IMR-90 (cell line): ENCODE results near the gene HS3ST1. TPM values are rescaled to one million over a fixed set of nuclear protein-coding genes. Genes with fewer than 3 reads are reported as not detected.

Experiments
- ATAC-seq: fragments of 200-7000 bp; cut with Tn5 transposase; 2 replicates; pipeline ENCODE4 v1.9.1; 2020; ENCODE audit warnings: low read depth, mild to moderate bottlenecking, moderate library complexity
- BruUV-seq: library from RNA; stranded (reverse); fragments of 400-500 nt; replicated peaks from 2 replicates; lab custom pipeline; 2021; lab: Mats Ljungman, UMichigan
- CTCF ChIA-PET: fragments of 300-600 bp; formaldehyde crosslinking; extraction: SDS; loops from one replicate; lab custom pipeline; 2021; ENCODE audit warnings: antibody characterized with exemption; lab: Yijun Ruan, JAX
- POLR2A ChIA-PET: fragments of 300-600 bp; sonication (Branson Sonifier 250); formaldehyde crosslinking; loops from one replicate; lab custom pipeline; 2022; ENCODE audit warnings: antibody characterized with exemption; ENCODE audit not compliant: unreplicated experiment; lab: Charles Lee
- DNase-seq: peaks from one replicate; pipeline ENCODE4 v3.0.0; 2013
- H2AFZ ChIP-seq: replicated peaks from 2 replicates; pipeline ENCODE3; 2013; ENCODE audit warnings: low read length, mild to moderate bottlenecking; ENCODE audit not compliant: poor library complexity
- H2AK5ac ChIP-seq: 2 replicates; pipeline ENCODE4 v1.6.1; 2013; ENCODE audit warnings: low read depth, low read length, inconsistent platforms
- H2AK9ac ChIP-seq: replicated peaks from 2 replicates; pipeline ENCODE3; 2013; ENCODE audit warnings: mild to moderate bottlenecking, low read depth, low read length, moderate library complexity; ENCODE audit not compliant: poor library complexity
- H2BK120ac ChIP-seq: 2 replicates; pipeline ENCODE4 v1.6.1; 2013; ENCODE audit warnings: low read depth, low read length, inconsistent platforms
- H2BK15ac ChIP-seq: 3 replicates; pipeline ENCODE4 v1.6.1; 2013; ENCODE audit warnings: low read depth, low read length, inconsistent platforms
- H2BK20ac ChIP-seq: 2 replicates; pipeline ENCODE4 v1.6.1; 2013; ENCODE audit warnings: low read depth, mild to moderate bottlenecking, inconsistent platforms, low read length, moderate library complexity
- H2BK5ac ChIP-seq: 2 replicates; pipeline ENCODE4 v1.6.1; 2013; ENCODE audit warnings: mild to moderate bottlenecking, low read depth, low read length, inconsistent platforms; ENCODE audit not compliant: poor library complexity, severe bottlenecking
- H3K14ac ChIP-seq: replicated peaks from 2 replicates; pipeline ENCODE4 v1.6.1; 2013; ENCODE audit warnings: low read depth, low read length, inconsistent platforms
- H3K18ac ChIP-seq: 2 replicates; pipeline ENCODE4 v1.6.1; 2013; ENCODE audit warnings: low read depth, low read length, control low read depth
- H3K23ac ChIP-seq: 2 replicates; pipeline ENCODE4 v1.6.1; 2013; ENCODE audit warnings: low read depth, low read length, inconsistent platforms
- H3K27ac ChIP-seq: 2 replicates; pipeline ENCODE4 v1.5.1; 2013; ENCODE audit warnings: mild to moderate bottlenecking, control low read depth, low read length; ENCODE audit not compliant: insufficient read depth
- H3K27me3 ChIP-seq: 2 replicates; pipeline ENCODE4 v1.6.1; 2013; ENCODE audit warnings: low read length; ENCODE audit not compliant: control insufficient read depth, insufficient read depth
- H3K36me3 ChIP-seq: 2 replicates; pipeline ENCODE4 v1.6.1; 2013; ENCODE audit warnings: low read length, mixed read lengths; ENCODE audit not compliant: control insufficient read depth, insufficient read depth
- H3K4ac ChIP-seq: 2 replicates; pipeline ENCODE4 v1.6.1; 2013; ENCODE audit warnings: low read depth, low read length, inconsistent platforms
- H3K4me1 ChIP-seq: 2 replicates; pipeline ENCODE4 v1.6.1; 2013; ENCODE audit warnings: low read length, mixed read lengths; ENCODE audit not compliant: control insufficient read depth, insufficient read depth
- H3K4me2 ChIP-seq: 2 replicates; pipeline ENCODE4 v1.6.1; 2013; ENCODE audit warnings: low read depth, mild to moderate bottlenecking, control low read depth, low read length, moderate library complexity
- H3K4me3 ChIP-seq: 2 replicates; pipeline ENCODE4 v1.5.1; 2013; ENCODE audit warnings: low read depth, mild to moderate bottlenecking, control low read depth, low read length, moderate library complexity; ENCODE audit not compliant: insufficient read depth
- H3K56ac ChIP-seq: 2 replicates; pipeline ENCODE4 v1.6.1; 2013; ENCODE audit warnings: low read length, inconsistent platforms; ENCODE audit not compliant: insufficient read depth; ENCODE audit errors: extremely low read depth
- H3K79me1 ChIP-seq, 2 experiments: 2 replicates each; pipeline ENCODE4 v1.6.1; 2013; ENCODE audit warnings: low read length in 2 of 2, inconsistent platforms in 1 of 2, low read depth in 1 of 2
- H3K9ac ChIP-seq: 2 replicates; pipeline ENCODE4 v1.6.1; 2013; ENCODE audit warnings: low read depth, low read length, control low read depth
- H3K9me1 ChIP-seq: 2 replicates; pipeline ENCODE4 v1.6.1; 2013; ENCODE audit warnings: low read length, inconsistent platforms; ENCODE audit not compliant: insufficient read depth
- H3K9me3 ChIP-seq: 2 replicates; pipeline ENCODE4 v1.6.1; 2013; ENCODE audit warnings: low read length; ENCODE audit not compliant: control insufficient read depth, insufficient read depth
- H4K20me1 ChIP-seq: 2 replicates; pipeline ENCODE4 v1.6.1; 2013; ENCODE audit warnings: low read length, inconsistent platforms; ENCODE audit not compliant: insufficient read depth
- H4K5ac ChIP-seq: 2 replicates; pipeline ENCODE4 v1.6.1; 2013; ENCODE audit warnings: mild to moderate bottlenecking, low read depth, low read length, control low read depth
- H4K8ac ChIP-seq, 2 experiments: 2 replicates each; pipeline ENCODE4 v1.6.1; 2013; ENCODE audit warnings: low read depth in 2 of 2, low read length in 2 of 2, control low read depth in 1 of 2, inconsistent platforms in 1 of 2
- H4K91ac ChIP-seq: 2 replicates; pipeline ENCODE4 v1.6.1; 2013; ENCODE audit warnings: low read depth, low read length, inconsistent platforms; ENCODE audit not compliant: insufficient read depth
- BHLHE40 ChIP-seq: fragments of 150-350 bp; IDR thresholded peaks from 2 replicates; pipeline ENCODE4 v1.6.1; 2016; ENCODE audit warnings: mild to moderate bottlenecking, low read depth, low read length
- CEBPB ChIP-seq: IDR thresholded peaks from 2 replicates; pipeline ENCODE4 v1.6.1; 2012; ENCODE audit warnings: low read depth, low read length, improper control_type of control experiment
- CHD1 ChIP-seq: IDR thresholded peaks from 2 replicates; pipeline ENCODE4 v1.6.1; 2012; ENCODE audit warnings: low read depth, low read length, improper control_type of control experiment
- ELK1 ChIP-seq: fragments of 150-350 bp; IDR thresholded peaks from 2 replicates; pipeline ENCODE4 v1.6.1; 2016; ENCODE audit warnings: low read depth, mild to moderate bottlenecking, low read length, moderate library complexity, borderline replicate concordance
- FOS ChIP-seq: fragments of 150-350 bp; IDR thresholded peaks from 2 replicates; pipeline ENCODE4 v1.6.1; 2016; ENCODE audit warnings: low read depth, low read length
- MAFK ChIP-seq: IDR thresholded peaks from 2 replicates; pipeline ENCODE4 v1.6.1; 2012; ENCODE audit warnings: low read depth, low read length, improper control_type of control experiment
- MAZ ChIP-seq: IDR thresholded peaks from 2 replicates; pipeline ENCODE4 v1.6.1; 2012; ENCODE audit warnings: low read depth, mild to moderate bottlenecking, low read length, improper control_type of control experiment, moderate library complexity, borderline replicate concordance
- MXI1 ChIP-seq: IDR thresholded peaks from 2 replicates; pipeline ENCODE4 v1.6.1; 2012; ENCODE audit warnings: low read depth, mild to moderate bottlenecking, low read length, moderate library complexity, borderline replicate concordance
- NFE2L2 ChIP-seq: fragments of 150-350 bp; IDR thresholded peaks from 2 replicates; pipeline ENCODE4 v1.6.1; 2016; ENCODE audit warnings: low read depth, mild to moderate bottlenecking, low read length
- POLR2A ChIP-seq: IDR thresholded peaks from 2 replicates; pipeline ENCODE4 v1.6.1; 2012; ENCODE audit warnings: mild to moderate bottlenecking, low read depth, low read length
- RAD21 ChIP-seq: IDR thresholded peaks from 2 replicates; pipeline ENCODE4 v1.6.1; 2012; ENCODE audit warnings: low read length, improper control_type of control experiment
- SMC3 ChIP-seq: fragments of 150-350 bp; IDR thresholded peaks from 2 replicates; pipeline ENCODE4 v1.6.1; 2016; ENCODE audit warnings: low read depth, mild to moderate bottlenecking, antibody characterized with exemption, low read length, moderate library complexity
- WGBS, 2 experiments: methylation state at CpG; one replicate each; pipeline versions ENCODE4 v1.1.5 to v1.1.7; 2013; ENCODE audit warnings: missing lambda C conversion rate in 2 of 2; ENCODE audit not compliant: insufficient read length in 1 of 2; ENCODE audit errors: extremely low coverage in 2 of 2; 5-methylcytosine and 5-hydroxymethylcytosine counted together
- dilution Hi-C: fragments of 300-500 bp; cut with HindIII; formaldehyde crosslinking; loops from one replicate; pipeline ENCODE4 v1.14.3; 2018; ENCODE audit warnings: low sequenced_read_pairs; ENCODE audit not compliant: unreplicated experiment
- in situ Hi-C: fragments of 300-500 bp; cut with MboI; formaldehyde crosslinking; loops from 3 replicates; pipeline ENCODE4 v1.14.3; 2019; ENCODE audit warnings: low sequenced_read_pairs, inconsistent platforms, mixed read lengths
- intact Hi-C: fragments of 100-400 bp; cut with micrococcal nuclease; formaldehyde crosslinking; loops from 2 replicates; pipeline ENCODE4 v1.10.0; 2022
- polyA plus RNA-seq, 3 experiments: library from polyadenylated mRNA; depleted of rRNA; stranded (reverse); fragments of >200 nt; gene quantifications; 2 replicates each; pipeline ENCODE4 v1.2.3, GENCODE V29; 2012; ENCODE audit warnings: low replicate concordance in 1 of 3
- total RNA-seq: library from RNA; depleted of rRNA; stranded (reverse); fragments of >200 nt; gene quantifications from 2 replicates; pipeline ENCODE4 v1.2.3, GENCODE V29; 2012
- TF ChIP-seq, protein P1 (sequence below): fragments of 150-350 bp; IDR thresholded peaks from 2 replicates; pipeline ENCODE4 v1.6.1; 2017; ENCODE audit warnings: mild to moderate bottlenecking, antibody characterized with exemption, low read length, low read depth
- TF ChIP-seq, protein P2 (sequence below): conservative IDR thresholded peaks from 2 replicates; pipeline ENCODE4 v1.5.1; 2012; ENCODE audit warnings: mild to moderate bottlenecking, low read depth, low read length, improper control_type of control experiment

Gene HS3ST1
- total and polyA plus RNA-seq, 2 of the 4 experiments (the other 2 are of a cell fraction): 0.09 TPM; not detected in 1

GRCh38 chr4:11404431-11404830 is 24.3 kb downstream of the HS3ST1 start:
- intact Hi-C loops: no loop called here

More at GRCh38 chr4:11404431-11404830, 24.3 kb downstream of the HS3ST1 start:
- Histone ChIP-seq H3K4me2 (no peak overlapping the region), H3K4me1 (no peaks in the 10 kb centered on the region), H3K23ac (no peak overlapping the region), H4K5ac (no peak overlapping the region), H3K9me3 (no peaks in the 10 kb centered on the region), H2BK20ac (no peak overlapping the region), H4K8ac (no peak overlapping the region), H3K27me3 (no peaks in the 10 kb centered on the region), H3K18ac (no peak overlapping the region), H3K9me1 (no peaks in the 10 kb centered on the region), H3K4me3 (no peak overlapping the region), H2AFZ (no peak overlapping the region), H2AK9ac (no peak overlapping the region), H4K20me1 (no peaks in the 10 kb centered on the region), H3K56ac (no peak overlapping the region), H2BK120ac (no peak overlapping the region), H3K79me1 (no peaks in the 10 kb centered on the region), H3K36me3 (no peaks in the 10 kb centered on the region), H3K4ac (no peak overlapping the region), H2BK5ac (no peak overlapping the region), H2AK5ac (no peak overlapping the region), H4K91ac (no peak overlapping the region), H3K14ac (no peak overlapping the region), H3K9ac (no peak overlapping the region), H3K27ac (no peak overlapping the region), H2BK15ac (no peak overlapping the region)
- in situ Hi-C loops (no loop called here), dilution Hi-C loops (no loop called here)
- CTCF ChIA-PET: no interaction called here
- POLR2A ChIA-PET: no interaction called here
- no CpG with 5 or more reads among the region's 2 CpGs for WGBS, 2 experiments
- TF ChIP-seq MAZ: no peak
- TF ChIP-seq FOS: no peak
- no peak for TF ChIP-seq CHD1
- no peak for TF ChIP-seq MXI1
- TF ChIP-seq, protein P1, sequence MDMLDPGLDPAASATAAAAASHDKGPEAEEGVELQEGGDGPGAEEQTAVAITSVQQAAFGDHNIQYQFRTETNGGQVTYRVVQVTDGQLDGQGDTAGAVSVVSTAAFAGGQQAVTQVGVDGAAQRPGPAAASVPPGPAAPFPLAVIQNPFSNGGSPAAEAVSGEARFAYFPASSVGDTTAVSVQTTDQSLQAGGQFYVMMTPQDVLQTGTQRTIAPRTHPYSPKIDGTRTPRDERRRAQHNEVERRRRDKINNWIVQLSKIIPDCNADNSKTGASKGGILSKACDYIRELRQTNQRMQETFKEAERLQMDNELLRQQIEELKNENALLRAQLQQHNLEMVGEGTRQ: no peak
- TF ChIP-seq BHLHE40: no peak
- TF ChIP-seq ELK1: no peak
- no peak for TF ChIP-seq NFE2L2
- no peak for TF ChIP-seq POLR2A
- TF ChIP-seq SMC3: no peak
- TF ChIP-seq RAD21: no peak
- TF ChIP-seq MAFK: no peak
- TF ChIP-seq CEBPB: no peak
- TF ChIP-seq, protein P2, sequence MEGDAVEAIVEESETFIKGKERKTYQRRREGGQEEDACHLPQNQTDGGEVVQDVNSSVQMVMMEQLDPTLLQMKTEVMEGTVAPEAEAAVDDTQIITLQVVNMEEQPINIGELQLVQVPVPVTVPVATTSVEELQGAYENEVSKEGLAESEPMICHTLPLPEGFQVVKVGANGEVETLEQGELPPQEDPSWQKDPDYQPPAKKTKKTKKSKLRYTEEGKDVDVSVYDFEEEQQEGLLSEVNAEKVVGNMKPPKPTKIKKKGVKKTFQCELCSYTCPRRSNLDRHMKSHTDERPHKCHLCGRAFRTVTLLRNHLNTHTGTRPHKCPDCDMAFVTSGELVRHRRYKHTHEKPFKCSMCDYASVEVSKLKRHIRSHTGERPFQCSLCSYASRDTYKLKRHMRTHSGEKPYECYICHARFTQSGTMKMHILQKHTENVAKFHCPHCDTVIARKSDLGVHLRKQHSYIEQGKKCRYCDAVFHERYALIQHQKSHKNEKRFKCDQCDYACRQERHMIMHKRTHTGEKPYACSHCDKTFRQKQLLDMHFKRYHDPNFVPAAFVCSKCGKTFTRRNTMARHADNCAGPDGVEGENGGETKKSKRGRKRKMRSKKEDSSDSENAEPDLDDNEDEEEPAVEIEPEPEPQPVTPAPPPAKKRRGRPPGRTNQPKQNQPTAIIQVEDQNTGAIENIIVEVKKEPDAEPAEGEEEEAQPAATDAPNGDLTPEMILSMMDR: no peak
- no TSS peak for BruUV-seq
- DNase-seq: no peak
- no peak for ATAC-seq
